Panc1 (cell line): ENCODE measurements around the gene DHRSX.

Experiments
- CTCF ChIP-seq: fragments of 450-650 bp; IDR thresholded peaks from 2 replicates; pipeline ENCODE4 v1.5.1; 2017; ENCODE audit warnings: mild to moderate bottlenecking
- POLR2AphosphoS5 ChIP-seq: IDR thresholded peaks from 2 replicates; pipeline ENCODE4 v1.6.1; 2012; ENCODE audit warnings: mild to moderate bottlenecking, low read depth, low read length, moderate library complexity

DNA sequence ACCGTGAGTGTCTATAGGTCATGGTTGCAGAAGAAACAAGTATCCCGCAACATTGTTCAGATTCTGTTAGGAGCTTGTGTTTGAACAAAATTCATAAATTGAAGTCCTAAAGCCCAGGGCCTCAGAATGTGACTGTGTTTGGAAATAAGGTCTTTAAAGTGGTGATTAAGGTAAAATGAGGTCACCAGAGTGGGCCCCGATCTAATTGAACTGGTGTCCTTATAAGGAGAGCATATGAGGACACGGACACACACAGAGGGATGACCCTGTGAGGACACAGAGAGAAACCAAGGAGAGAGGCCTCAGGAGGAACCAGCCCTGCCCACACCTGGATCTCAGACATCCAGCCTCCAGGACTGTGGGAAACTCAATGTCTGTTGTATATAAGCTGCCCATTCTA is 76.9 kb downstream of the DHRSX start:
- TF ChIP-seq POLR2AphosphoS5 (no peak), CTCF (no peak)
